Stimulated activated CD4-positive, alpha-beta T cell treated with anti-CD3 and anti-CD28 coated beads, TNF-alpha, amount 100 ng/mL, for 24 hours (primary cell): ENCODE measurements around the gene SCN4A.
"Not testable (repeated sequence)": the region's sequence is repeated elsewhere in the genome, so short reads cannot be mapped to it uniquely, and the experiment has no call there.

Experiments used
- DNase-seq, 3 experiments: peaks; one replicate each; pipeline ENCODE4 v3.0.0-alpha.2; 2020; ENCODE audit warnings: low read depth in 3 of 3

Gene SCN4A

GRCh38 chr17:63916566-63917185 is 56.0 kb downstream of the SCN4A start:
- no peak for DNase-seq

- DNase-seq = not testable (repeated sequence)
Observed at GRCh38 chr17:63915753-63916152, 57.0 kb downstream of the SCN4A start.

GRCh38 chr17:63914471-63914870 is 58.2 kb downstream of the SCN4A start:
- no peak for DNase-seq

- DNase-seq = peak; percentile 40 to 59 (median 57)
Observed at GRCh38 chr17:63911657-63912100, 61.0 kb downstream of the SCN4A start.

GRCh38 chr17:63911041-63911635 is 61.6 kb downstream of the SCN4A start, which contains the start of gene CSHL1:
Gene CSHL1, minus strand, starts transcription at chr17:63911258. Its CDS starts 62 bp downstream, at chr17:63911196.
- DNase-seq = no peak

GRCh38 chr17:63910096-63910495 is 62.6 kb downstream of the SCN4A start:
- DNase-seq = no peak

- DNase-seq = not testable (repeated sequence)
Observed at GRCh38 chr17:63909586-63909985, 63.1 kb downstream of the SCN4A start.

GRCh38 chr17:63907161-63907778 is 65.4 kb downstream of the SCN4A start:
- DNase-seq = peak in 1 of 3 experiments; percentile 16

- DNase-seq = not testable (repeated sequence)
Observed at GRCh38 chr17:63904796-63905195, 67.9 kb downstream of the SCN4A start.

GRCh38 chr17:63903787-63904201 is 68.9 kb downstream of the SCN4A start:
- DNase-seq = peak in 1 of 3 experiments; percentile 15

GRCh38 chr17:63901971-63902370 is 70.7 kb downstream of the SCN4A start:
- not testable (repeated sequence) for DNase-seq

GRCh38 chr17:63898899-63899798 is 73.6 kb downstream of the SCN4A start:
- peak in 1 of 3 experiments; percentile 12 for DNase-seq

GRCh38 chr17:63896524-63897354 is 76.0 kb downstream of the SCN4A start, which contains the start of gene CSH1:
Gene CSH1, minus strand, starts transcription at chr17:63896574. Its CDS starts 63 bp downstream, at chr17:63896511.
- not testable (repeated sequence) for DNase-seq

GRCh38 chr17:63894821-63895220 is 77.9 kb downstream of the SCN4A start:
- DNase-seq = not testable (repeated sequence)

GRCh38 chr17:63894021-63894420 is 78.7 kb downstream of the SCN4A start:
- not testable (repeated sequence) for DNase-seq

- DNase-seq = not testable (repeated sequence)
Observed at GRCh38 chr17:63892316-63893037, 80.2 kb downstream of the SCN4A start.

GRCh38 chr17:63889026-63889848 is 83.5 kb downstream of the SCN4A start:
- DNase-seq = not testable (repeated sequence)
